HG03045 (cell line): Measurements from ENCODE around the gene SDK2.

Source experiments
- ATAC-seq: cut with Tn5 transposase; IDR thresholded peaks from one replicate; pipeline ENCODE4 v1.9.1; 2021; ENCODE audit warnings: mild to moderate bottlenecking, moderate library complexity; ENCODE audit not compliant: unreplicated experiment

SDK2 gene

DNA sequence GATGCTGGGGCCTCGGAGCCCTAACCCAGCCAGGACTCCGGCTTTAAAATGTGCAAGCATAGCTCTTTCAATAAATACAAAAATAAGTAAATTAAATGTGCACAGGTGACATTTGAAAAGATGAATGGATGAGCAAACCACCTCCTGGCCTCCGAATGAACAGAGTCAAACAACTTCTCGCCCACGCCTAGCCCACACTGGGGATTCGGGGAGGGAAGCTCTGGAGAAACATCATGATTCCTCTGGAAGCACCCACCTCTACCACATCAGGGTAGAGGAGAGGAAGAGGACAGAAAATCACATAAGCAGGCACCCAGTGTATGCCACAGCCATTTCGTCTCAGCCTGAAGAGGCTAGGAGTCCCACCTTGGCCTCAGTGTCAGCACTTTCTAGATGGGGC is 105.8 kb downstream of the SDK2 start:
- no peak for ATAC-seq

DNA sequence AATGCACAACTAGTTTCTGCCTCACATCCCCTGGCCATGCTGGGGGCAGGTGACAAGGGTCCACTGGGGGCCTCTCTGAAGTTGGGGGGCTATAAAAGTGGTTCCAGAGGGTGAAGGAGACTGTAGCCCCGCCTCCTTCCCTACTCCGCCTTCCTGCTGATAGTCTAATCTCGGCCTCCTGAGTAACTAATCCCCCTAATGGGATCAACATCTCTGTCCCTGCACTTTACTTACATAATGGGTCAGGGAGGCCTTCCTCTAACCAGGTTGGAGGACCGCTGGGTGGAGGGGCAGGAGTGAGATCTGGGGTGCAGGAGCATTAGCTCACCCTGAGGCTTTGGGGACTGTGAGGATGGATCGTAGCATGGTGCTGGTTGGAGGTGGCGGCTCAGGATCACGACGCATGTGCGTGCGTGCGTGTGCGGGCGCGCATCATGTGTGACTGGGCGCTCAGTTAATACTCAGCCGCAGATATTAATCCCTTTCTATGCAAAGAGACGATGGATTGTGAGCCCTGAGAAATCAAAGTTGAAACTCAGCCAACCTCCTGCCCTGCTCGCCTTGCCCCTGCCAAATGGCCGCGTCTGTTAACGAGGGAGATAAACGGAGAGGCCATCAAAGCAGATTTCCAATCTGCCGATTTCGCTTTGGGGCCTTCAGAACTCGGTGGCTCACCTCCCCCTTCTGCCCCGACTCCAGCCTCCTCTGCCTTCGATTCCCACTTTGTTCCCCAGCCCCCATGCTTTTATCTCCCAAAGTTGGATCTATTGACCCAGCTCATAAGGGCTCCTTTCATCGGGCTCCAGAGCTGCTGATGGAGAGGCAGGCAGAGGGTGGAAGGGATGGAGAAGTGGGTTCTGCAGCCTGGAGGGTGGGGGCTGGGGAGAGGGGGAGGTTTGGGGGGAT is 107.3 kb downstream of the SDK2 start:
- no peak for ATAC-seq

DNA sequence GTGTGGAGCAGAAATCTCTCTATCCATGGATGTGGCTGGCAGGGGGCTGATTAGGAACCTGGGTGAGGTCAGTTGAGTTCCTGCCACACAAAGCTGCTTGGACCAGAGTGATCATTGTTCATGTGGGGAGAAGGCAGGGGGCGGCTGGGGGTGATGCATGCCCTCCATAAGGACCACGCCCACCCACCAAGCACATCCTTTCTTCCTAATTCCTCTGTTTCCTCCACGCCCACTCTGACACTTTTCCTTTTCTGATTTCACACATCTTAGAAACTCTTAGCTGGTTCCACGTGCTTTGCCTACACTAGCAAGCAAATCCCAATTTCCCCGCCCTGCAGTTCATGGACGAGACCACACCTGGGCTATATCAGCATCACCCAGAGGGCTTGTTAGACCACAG is 108.5 kb downstream of the SDK2 start:
- ATAC-seq, result no peak

DNA sequence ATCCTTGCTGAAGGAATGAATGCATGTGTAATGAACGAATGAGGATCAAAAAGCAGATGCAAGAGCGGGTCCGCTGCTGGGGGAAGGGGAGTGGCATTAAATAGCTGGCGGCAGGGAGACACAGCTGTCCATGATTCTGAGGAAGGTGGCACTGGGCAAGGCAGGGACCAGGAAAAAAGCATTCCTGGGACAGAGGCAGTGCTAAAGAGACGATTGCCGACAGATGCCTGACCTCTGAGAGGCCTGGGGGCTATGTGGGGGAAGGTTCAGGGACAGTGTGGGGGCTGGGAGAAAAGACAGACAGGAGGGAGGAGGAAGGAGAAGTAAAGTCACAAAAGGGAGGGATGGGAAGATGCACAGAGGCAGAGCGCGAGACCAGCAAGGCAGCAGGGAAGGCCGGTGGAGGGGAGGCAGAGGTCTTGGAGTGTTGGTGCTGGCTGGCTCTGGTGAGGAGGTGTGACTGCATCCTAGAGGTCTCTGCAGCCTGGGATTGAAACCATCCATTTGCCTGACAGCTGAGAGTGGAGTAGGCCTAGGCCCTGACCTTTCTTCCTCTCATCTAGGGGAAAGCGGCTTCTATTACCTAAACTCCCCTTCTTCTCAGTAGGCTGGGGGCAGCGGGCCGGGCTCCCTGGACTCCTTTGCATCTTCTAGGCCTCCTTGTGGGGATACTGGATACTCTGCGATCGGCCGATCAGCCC is 109.9 kb downstream of the SDK2 start:
- ATAC-seq, result no peak

DNA sequence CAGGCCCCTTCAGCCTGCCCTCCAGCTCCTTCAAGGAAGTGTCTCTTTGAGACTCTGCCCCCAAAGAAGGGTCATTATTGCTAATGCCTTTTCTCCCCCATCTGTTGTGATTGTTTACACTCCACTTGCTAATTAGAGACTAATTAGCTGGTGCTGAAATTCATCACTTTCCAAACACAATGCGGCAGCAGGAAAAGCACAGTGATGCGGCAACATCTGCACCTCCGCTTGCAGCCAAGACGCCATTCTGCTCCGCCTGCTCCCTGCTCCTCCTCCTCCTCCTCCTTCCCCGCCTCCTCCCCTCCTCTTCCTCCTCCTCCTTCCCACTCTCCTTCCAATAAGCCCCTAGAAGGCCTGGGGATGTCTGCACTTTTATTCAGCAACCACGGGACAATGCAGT is 110.5 kb downstream of the SDK2 start:
- no peak for ATAC-seq

DNA sequence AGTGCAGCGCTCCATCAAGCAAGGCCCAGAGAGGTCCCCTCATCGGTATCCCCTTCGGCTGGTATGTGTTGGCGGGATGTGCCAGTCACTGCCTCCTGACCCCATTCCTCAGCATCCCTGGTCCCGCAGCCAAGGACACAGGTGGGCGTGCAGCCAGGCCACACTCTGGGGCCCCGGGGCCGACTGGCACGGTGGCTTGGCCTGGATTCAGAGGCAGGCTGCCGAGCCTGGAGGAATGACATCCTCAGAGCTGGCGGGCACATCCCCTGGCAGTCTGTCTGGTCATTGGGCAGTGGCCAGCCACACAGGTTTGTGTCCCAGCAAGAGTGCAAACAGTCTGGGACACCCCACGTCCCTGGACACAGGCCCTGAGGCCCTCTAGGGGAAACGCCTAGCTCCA is 111.1 kb downstream of the SDK2 start:
- ATAC-seq, result no peak

DNA sequence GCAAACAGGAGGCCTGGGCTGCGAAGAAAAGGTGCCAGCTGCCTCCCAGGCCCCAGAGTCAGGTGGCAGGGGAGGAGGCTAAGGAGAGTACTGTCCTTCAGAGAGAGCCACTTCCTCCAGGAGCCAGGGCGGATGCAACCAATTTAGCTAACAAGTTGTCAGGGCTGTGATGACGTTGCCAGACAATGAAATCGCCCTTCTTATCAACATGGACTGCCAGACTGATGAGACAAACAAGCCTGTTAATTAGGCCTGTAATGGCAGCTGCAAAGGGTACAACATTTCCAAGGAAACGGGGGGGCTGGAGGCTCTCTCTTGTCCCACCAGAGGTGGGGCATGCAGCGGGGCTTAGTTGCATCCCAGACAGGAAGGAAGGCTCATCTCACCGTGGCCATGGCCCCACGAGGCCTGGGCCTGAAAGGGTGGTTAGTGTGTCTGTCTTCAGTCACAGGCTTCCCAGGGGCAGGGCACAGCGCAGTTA is 111.8 kb downstream of the SDK2 start:
- ATAC-seq, result no peak

DNA sequence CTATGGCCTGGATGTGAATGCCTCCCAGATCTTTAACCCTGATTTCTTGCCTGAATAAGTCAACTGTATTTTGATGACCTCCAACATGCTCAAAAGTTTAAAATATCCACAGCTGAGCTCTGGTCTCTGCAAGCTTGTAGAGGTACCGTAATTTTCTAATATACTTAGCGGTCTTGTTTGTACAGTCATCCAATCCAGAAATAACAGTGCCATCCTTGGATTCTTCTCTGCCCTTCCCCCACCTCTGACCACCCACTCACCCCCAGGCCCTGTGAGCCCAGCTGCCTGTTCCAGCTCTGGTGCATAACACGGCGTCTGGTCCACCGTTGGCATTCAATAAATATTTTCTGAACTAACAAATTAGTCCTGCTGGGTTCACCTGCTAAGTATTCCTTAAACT is 113.1 kb downstream of the SDK2 start:
- no peak for ATAC-seq

DNA sequence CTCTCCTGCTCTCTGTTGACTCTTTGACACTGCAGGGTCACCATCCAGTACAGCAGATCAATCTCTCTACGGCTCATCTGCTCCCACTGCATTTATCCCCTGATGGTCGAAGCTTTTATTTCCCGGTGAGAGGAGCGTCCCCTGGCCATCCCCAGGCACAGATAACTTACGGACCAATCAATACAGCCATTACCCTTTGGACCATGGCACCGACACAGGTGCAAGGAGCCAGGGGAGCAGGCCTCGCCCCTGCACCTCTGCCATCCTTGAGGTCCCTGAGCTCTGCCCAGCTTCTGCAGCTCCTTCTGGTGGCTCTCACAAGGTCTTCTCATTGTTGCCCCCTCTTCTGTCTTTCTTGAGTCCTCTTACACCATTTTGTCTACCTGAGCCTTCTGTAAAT is 115.6 kb downstream of the SDK2 start:
- no peak for ATAC-seq

DNA sequence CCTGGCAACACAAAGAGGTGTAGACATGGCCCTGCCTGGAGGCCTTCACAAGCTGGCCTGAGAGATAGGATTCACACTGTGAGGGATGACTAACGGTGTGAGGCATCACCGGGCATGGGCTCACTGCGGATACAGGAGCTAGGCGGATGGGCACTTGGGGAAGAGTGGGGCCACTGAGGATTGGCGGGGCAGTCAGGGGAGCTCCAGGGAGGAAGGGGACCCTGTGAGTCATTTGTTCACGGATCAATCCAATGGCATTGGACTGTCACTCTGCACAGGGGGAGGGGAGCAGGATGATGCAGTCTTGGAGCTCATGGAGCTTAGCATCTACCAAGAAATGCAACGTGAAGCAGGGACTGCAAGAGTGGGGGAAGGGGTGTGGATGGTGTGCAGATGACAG is 117.3 kb downstream of the SDK2 start:
- ATAC-seq, result no peak

DNA sequence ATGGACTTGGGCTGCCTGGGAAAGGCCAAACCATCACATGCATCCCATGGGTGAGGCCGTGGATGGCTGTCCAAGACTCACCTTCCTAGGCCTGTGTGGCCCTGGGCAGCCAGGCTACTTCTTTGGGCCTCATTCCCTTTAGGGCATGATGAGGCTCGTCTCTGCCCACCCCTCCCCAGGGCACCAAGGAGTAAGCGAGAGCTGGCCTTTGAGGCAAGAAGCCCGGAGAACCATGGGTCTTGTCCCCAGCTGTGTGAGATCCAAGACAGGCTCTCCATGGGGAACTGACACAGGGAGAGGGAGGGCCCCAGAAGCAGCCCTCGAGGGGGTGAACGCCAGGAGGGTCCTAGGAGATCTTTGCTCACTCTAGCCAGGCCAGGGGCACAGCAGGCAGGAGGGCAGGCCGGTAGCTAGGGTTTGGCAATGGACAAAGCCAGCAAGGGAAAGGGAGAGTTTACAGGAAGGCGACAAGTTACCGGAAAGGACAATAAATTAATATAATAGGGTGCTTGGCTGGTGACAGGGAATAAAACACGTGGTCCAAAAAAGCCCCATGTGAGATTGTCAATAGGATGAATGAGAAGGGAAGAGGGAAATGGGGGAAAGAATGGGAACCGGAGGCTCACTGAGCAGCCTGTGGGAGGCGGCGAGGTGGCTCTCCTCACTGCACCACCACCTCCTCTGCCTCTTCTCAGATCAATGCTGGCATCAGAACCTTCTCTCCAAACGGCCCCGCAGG is 119.1 kb downstream of the SDK2 start:
- no peak for ATAC-seq

DNA sequence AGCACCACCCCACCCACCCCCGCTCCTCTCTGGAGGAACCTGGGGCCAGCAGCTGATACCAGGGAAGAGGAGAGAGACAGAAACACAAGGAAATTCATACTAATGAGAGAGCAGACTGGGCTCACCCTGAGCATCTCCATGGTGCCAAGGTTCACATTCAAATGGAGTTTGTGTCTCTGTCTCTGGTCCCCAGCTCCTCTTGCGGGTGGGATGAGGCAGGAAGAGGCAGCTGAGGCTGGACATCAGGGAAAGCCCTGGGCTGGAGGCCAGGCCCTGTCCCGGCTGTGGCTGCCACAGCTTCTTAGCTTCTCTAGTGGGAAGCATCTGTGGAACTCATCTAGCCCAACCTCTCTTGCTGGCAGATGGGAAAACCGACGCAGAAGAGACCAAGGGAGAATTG is 121.5 kb downstream of the SDK2 start:
- no peak for ATAC-seq

DNA sequence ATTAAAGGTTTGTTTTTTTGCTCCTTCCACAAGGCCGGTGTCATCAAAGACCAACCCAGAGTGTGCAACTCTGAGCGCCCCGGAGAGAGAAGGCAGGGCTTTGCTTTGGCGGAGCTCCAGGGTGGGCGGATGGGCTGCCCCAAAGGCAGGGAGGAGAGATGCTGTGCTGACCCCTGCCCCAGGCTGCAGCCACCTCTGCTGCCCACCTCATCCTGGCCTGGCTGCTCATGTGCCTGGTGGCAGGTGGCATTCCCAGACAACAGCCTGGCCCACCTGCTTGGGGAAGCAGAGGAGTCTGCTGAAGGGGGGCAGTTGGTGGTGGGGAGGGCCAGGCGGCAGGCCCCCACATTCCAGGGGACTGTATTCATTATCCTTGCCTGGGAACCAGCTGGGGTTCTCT is 122.1 kb downstream of the SDK2 start:
- no peak for ATAC-seq

DNA sequence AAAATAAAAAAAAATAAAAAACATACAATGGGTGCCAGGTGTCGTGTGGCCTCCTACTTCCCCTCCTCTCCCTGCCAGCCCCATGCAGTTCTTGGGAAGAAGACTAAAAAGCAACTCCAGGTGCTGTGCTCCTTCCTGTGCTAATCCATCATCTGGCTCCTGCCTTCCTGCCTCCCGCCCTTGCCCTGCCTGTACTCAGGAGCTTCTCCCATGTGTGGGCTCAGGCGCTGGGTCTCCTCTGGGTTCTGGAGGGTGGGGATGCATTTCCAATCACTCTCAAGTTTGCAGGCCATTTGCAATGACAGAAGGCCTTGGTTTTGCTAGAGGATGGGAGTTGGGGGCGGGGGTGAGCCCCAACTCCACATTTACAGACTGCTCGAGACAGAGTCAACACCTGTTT is 122.9 kb downstream of the SDK2 start:
- ATAC-seq, result no peak

DNA sequence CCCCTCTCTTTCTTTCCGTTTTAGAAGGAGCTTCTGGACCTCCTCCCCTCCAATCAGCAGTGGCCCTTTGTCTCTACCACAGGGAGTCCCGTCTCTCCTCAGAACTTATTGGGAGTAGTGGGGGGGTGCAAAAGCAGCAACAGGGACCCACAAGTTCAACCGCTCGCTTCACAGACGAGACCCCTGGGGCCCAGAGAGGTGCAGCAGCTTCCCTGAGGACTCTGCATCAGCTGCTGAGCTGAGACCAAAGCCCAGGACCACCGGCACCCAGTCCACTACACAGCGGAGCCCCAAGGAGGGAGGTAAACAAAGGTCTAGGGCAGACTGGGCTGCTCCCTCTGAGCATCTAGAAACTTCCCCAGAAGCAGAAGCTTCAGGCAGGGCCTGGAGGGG is 123.9 kb downstream of the SDK2 start:
- no peak for ATAC-seq

DNA sequence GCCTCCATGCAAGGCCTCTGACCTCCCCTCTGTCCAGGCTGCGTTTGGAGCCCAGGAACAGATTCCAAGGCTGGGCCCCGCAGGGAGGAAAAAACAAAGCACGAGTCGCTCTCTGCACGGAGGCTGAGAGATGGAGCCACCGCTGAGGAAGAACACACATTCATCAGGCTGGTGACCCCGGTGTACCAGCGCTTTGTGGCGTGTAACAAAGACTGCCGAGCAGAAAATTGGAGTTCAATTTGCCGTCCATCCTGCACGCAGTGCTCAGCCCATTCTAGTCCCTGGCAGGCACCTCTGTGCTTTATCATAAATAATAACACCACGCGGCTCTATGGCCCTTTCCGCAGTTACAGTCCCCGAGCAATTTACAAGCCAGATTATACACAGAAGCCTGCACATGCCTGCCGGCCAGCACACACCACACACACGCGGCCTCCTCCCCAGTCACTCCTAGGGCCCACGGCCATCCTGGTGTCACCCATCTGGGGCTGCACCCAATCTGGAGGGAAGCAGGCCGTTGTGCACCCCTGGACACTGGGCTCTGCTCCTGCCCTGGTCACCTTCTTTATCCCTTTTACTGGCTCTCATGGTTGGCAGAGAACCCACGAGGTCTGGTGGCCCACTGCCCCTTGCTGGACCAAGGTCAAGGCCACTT is 124.4 kb downstream of the SDK2 start:
- no peak for ATAC-seq

DNA sequence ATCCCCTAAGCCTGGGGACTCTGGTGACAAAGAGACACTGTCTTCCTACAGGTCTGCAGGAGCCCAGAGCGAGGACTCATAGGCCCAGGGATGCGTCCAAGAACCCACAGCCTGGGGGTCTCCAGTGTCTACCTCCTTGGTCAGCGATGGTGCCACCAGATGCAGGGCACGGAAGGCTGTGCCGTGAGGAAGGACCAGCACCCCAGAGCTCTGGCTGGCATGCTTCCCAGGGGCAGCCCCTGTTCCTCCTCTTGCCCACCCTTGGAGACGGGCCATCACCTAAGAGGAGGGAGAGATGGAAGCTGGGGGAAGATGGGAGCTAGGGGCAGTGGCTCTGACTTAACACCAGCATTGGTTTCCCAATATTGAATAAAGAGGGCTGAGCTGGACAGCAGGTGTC is 125.2 kb downstream of the SDK2 start:
- ATAC-seq, result no peak

DNA sequence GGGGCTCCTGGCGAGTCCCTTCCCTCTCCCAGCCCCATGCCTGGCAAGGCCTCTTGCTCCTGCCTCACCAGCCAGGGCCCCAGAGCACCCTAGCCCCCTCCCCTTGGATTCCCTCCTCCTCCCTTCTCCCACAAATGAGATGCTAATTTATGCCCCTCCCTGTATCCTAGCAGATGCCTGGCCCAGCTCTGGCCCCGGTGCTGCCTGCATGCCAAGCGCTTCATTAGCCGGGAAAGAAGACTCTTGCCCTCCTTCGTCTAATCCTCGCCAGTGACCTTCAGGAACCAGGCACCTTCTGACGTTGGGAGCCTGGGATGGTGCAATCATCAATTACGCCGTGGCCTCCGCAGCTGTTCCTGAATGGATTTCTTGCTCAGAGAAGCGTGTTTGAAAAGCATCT is 127.8 kb downstream of the SDK2 start:
- ATAC-seq, result no peak

DNA sequence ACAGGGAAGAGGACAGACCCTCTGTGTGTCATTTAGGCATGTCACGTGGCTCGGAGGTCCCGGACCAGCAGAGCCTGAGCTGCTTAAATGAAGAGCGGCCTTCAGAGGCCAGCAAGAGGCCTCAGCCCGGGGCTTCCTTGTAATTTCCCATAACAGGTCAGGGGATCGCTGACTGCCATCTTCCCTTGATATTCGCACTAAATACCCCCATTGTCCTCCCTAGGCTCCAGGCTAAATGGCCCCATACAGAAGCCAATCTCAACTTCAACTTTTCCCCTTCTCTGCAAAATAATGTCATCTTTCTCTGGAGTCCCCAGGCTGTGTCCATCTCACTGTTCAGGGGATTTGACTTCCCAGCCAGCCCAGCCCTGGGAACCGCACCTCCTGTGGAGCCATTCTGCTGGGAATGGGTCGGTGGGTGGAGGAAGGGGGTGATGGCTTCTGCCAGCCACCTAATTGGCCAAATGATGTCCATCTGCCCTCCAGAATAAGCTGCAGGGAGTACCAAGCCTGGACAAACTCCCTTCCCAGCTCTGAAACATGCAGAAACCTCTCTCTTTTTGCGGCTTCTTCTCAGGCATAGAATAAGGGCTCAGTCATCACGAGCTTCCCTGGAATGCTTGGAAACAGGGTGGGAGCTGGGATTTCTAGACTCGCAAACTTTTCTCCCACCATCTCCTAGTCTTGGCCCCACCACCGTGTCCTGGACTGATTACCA is 129.9 kb downstream of the SDK2 start:
- ATAC-seq, result no peak

DNA sequence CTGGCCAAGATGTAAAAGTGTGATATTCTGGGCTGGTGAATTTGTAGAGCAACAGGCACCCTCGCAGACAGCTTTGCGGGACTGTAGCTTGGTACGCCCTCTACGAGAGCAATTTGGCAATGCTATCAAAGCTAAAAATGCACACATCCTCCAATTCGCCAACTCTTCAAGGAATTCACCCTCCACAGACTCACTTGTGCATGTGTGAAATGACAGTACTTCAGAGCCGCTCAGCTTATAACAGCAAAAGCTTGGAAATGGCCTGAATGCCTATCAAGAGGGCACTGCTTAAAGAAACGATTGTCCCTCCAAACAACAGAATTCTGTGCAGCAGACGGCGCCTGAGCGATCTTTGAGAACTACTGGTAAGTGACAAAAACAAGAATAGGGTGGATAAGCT is 130.8 kb downstream of the SDK2 start:
- no peak for ATAC-seq

DNA sequence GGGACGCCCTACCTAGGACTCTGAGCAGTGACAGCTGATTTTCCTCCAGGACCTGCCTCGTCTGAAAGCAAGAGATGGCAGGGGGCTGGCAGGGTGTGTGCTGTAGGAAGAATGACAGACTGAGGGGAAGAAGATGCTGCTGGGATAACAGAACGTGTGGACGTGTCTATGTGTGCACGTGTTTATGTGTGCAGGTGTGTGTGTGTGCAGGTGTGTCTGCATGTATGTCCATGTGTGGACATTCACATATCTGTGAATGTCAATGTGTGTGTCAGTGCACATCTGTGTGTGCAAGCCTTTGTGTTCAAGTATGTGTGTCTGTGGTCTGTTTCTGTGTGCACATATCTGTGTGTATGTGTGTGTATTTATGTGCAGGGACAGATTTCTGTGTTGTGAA is 132.5 kb downstream of the SDK2 start:
- ATAC-seq, result no peak
